ENCODE measurements around the gene RSPH4A.

GRCh38 chr6:116611056-116611455 lies 5.2 kb upstream of the RSPH4A start:
- TF ChIP-seq EZH2 (IDR thresholded peaks at IDR 0.05; ENCODE audit: low read length, unreplicated experiment) (no peak), EZH2phosphoT487 (IDR thresholded peaks at IDR 0.05; ENCODE audit: borderline replicate concordance, low read length) (no peak)

Data from PC-3 (cell line).